ENCODE results near the gene TMEM45A. TPM values are rescaled to one million over a fixed set of nuclear protein-coding genes. Genes with fewer than 3 reads are reported as not detected.

TMEM45A gene
- total RNA-seq, 4 donors from 2014 or later: 189 to 746 (median 494) TPM

- DNase-seq (ENCODE audit: low spot score in 2 of 2): no peak
- H3K4me3 ChIP-seq: no peak overlapping the region
- no peaks in the 10 kb centered on the region for H3K27me3 ChIP-seq
- peaks cover 3% of the 10 kb centered on the region for H3K4me1 ChIP-seq
- no peak overlapping the region for H3K27ac ChIP-seq
- TF ChIP-seq POLR2A (IDR thresholded peaks at IDR 0.05) (no peak), EP300 (IDR thresholded peaks at IDR 0.05) (no peak), CTCF (IDR thresholded peaks at IDR 0.05) (no peak), POLR2AphosphoS5 (IDR thresholded peaks at IDR 0.05) (no peak)
- WGBS: 92% methylated on average over 1 of the region's 1 CpG
- H3K9me3 ChIP-seq: no peaks in the 10 kb centered on the region
- no peaks in the 10 kb centered on the region for H3K36me3 ChIP-seq
Measured at GRCh38 chr3:100483529-100483928, 8.9 kb upstream of the TMEM45A start.

DNA sequence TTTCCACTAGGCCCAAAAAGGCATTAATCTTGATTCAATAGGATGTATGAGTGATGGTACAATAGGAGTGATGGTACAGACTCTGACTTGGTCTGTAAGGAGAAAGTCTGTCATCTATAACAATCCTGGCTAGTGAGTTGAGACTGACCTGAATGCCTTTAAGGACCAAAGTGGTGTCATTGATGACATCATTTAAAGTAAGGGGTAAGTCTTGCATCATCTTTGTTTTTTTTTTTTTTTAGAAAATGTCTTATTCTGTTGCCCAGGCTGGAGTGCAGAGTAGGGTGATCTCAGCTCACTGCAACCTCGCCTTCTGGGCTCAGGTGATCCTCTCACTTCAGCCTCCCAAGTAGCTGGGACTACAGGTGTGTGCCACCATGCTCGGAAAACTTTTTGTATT lies 5.6 kb upstream of the TMEM45A start:
- H3K36me3 ChIP-seq: no peaks in the 10 kb centered on the region
- 91% methylated on average over 2 of the region's 2 CpGs for WGBS
- H3K4me1 ChIP-seq: peaks cover 4% of the 10 kb centered on the region
- H3K4me3 ChIP-seq: no peak overlapping the region
- TF ChIP-seq POLR2A (IDR thresholded peaks at IDR 0.05) (no peak), POLR2AphosphoS5 (IDR thresholded peaks at IDR 0.05) (no peak), CTCF (IDR thresholded peaks at IDR 0.05) (no peak), EP300 (IDR thresholded peaks at IDR 0.05) (no peak)
- H3K27ac ChIP-seq: no peak overlapping the region
- DNase-seq (ENCODE audit: low spot score in 2 of 2): no peak
- H3K9me3 ChIP-seq: no peaks in the 10 kb centered on the region
- H3K27me3 ChIP-seq: no peaks in the 10 kb centered on the region

DNA sequence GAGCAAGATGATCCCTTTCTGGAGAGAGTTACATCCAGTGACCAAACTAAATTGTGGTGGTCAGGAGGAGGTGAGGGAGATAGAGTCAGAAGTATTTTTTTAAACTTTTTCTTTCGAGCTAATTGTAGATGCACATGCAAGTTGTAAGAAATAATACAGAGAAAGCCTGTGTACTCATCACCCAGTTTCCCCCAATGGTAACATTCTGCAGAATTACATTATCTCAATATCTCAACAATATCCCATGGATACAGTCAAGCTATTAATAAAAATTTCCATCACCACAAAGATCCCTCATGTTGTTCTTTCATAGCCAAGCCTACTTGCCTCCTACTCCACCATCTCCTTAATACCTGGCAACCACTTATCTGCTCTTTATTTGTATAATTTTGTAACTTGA lies 3.3 kb upstream of the TMEM45A start:
- peaks cover 12% of the 10 kb centered on the region for H3K4me1 ChIP-seq
- no peak overlapping the region for H3K27ac ChIP-seq
- 89% methylated on average over 1 of the region's 1 CpG for WGBS
- no peaks in the 10 kb centered on the region for H3K27me3 ChIP-seq
- no peak for DNase-seq (ENCODE audit: low spot score in 2 of 2)
- no peak for TF ChIP-seq EP300 (IDR thresholded peaks at IDR 0.05)
- no peak for TF ChIP-seq CTCF (IDR thresholded peaks at IDR 0.05)
- TF ChIP-seq POLR2A (IDR thresholded peaks at IDR 0.05): no peak
- no peak for TF ChIP-seq POLR2AphosphoS5 (IDR thresholded peaks at IDR 0.05)
- H3K9me3 ChIP-seq: no peaks in the 10 kb centered on the region
- H3K4me3 ChIP-seq: no peak overlapping the region
- no peaks in the 10 kb centered on the region for H3K36me3 ChIP-seq

GRCh38 chr3:100496711-100497261 lies 4.4 kb downstream of the TMEM45A start:
- Histone ChIP-seq H3K4me1 (peaks cover 9% of the 10 kb centered on the region), H3K27me3 (no peaks in the 10 kb centered on the region), H3K4me3 (no peak overlapping the region), H3K27ac (no peak overlapping the region), H3K9me3 (no peaks in the 10 kb centered on the region), H3K36me3 (no peaks in the 10 kb centered on the region)
- TF ChIP-seq POLR2AphosphoS5 (IDR thresholded peaks at IDR 0.05): no peak
- no peak for TF ChIP-seq POLR2A (IDR thresholded peaks at IDR 0.05)
- no peak for TF ChIP-seq EP300 (IDR thresholded peaks at IDR 0.05)
- no peak for TF ChIP-seq CTCF (IDR thresholded peaks at IDR 0.05)
- DNase-seq (ENCODE audit: low spot score in 2 of 2): no peak

DNA sequence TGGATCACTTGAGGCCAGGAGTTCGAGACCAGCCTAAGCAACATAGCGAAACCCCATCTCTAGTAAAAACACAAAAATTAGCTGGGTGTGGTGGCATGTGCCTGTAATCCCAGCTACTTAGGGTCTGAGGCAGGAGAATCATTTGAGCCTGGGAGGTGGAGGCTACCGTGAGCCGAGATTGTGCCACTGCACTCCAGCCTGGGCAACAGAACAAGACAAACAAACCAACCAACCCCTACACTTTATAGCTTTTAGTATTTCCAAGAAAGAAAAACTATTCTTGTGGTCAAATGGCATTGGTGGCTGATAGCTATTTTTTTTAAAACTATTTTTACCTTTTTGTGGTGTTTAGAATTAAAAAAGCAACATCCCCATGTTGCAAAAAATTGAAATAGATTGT lies 7.2 kb downstream of the TMEM45A start:
- no peak overlapping the region for H3K27ac ChIP-seq
- no peaks in the 10 kb centered on the region for H3K27me3 ChIP-seq
- H3K4me3 ChIP-seq: no peak overlapping the region
- no peak for DNase-seq (ENCODE audit: low spot score in 2 of 2)
- H3K36me3 ChIP-seq: no peaks in the 10 kb centered on the region
- no peaks in the 10 kb centered on the region for H3K9me3 ChIP-seq
- WGBS: 91% methylated on average over 4 of the region's 4 CpGs
- TF ChIP-seq POLR2A (IDR thresholded peaks at IDR 0.05): no peak
- no peak for TF ChIP-seq EP300 (IDR thresholded peaks at IDR 0.05)
- TF ChIP-seq CTCF (IDR thresholded peaks at IDR 0.05): no peak
- no peak for TF ChIP-seq POLR2AphosphoS5 (IDR thresholded peaks at IDR 0.05)
- no peaks in the 10 kb centered on the region for H3K4me1 ChIP-seq

All from suprapubic skin (tissue), 4 donors.